ENCODE results near the gene PPT1. TPM values are rescaled to one million over a fixed set of nuclear protein-coding genes. Genes with fewer than 3 reads are reported as not detected.

Gene PPT1
- polyA plus RNA-seq, 1 donor from 2014 or later: 64.6 TPM

DNA sequence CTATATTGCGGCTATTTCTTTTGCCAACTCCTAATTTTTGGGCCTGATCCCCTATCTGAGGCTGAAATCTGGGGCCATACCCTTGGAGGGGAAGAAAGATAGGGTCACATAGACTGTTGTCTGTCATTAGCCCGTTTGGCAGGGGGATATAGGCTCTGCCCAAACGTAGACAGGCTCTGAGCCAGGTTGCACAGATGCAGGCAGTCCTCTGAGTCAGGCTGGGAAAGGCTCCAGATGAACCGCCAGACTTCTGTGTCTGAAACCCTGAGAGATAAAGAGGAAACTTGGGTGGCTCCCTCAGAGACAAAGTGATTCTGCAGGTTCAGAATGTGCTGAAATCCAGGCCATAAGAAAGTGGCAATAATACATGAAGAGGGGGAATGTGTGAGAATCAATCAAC lies 60.5 kb downstream of the PPT1 start:
- no peak overlapping the region for H3K4me2 ChIP-seq (ENCODE audit: low read length)
- H3K36me3 ChIP-seq (ENCODE audit: insufficient read depth, low read length): no peaks in the 10 kb centered on the region
- H3F3A ChIP-seq (ENCODE audit: insufficient read depth, low read length, poor library complexity, severe bottlenecking): no peaks in the 10 kb centered on the region
- no peak overlapping the region for H2AFZ ChIP-seq (ENCODE audit: low read depth, low read length)
- no peak overlapping the region for H3K27ac ChIP-seq (ENCODE audit: low read length)
- no peaks in the 10 kb centered on the region for H3K9me3 ChIP-seq (ENCODE audit: low read length)
- no peak overlapping the region for H3K4me3 ChIP-seq (ENCODE audit: low read length)
- H3K27me3 ChIP-seq (ENCODE audit: insufficient read depth, low read depth, low read length): no peaks in the 10 kb centered on the region
- no peaks in the 10 kb centered on the region for H4K20me1 ChIP-seq (ENCODE audit: insufficient read depth)
- TF ChIP-seq RAD21 (conservative IDR thresholded peaks at IDR 0.05): no peak
- TF ChIP-seq, protein P1, sequence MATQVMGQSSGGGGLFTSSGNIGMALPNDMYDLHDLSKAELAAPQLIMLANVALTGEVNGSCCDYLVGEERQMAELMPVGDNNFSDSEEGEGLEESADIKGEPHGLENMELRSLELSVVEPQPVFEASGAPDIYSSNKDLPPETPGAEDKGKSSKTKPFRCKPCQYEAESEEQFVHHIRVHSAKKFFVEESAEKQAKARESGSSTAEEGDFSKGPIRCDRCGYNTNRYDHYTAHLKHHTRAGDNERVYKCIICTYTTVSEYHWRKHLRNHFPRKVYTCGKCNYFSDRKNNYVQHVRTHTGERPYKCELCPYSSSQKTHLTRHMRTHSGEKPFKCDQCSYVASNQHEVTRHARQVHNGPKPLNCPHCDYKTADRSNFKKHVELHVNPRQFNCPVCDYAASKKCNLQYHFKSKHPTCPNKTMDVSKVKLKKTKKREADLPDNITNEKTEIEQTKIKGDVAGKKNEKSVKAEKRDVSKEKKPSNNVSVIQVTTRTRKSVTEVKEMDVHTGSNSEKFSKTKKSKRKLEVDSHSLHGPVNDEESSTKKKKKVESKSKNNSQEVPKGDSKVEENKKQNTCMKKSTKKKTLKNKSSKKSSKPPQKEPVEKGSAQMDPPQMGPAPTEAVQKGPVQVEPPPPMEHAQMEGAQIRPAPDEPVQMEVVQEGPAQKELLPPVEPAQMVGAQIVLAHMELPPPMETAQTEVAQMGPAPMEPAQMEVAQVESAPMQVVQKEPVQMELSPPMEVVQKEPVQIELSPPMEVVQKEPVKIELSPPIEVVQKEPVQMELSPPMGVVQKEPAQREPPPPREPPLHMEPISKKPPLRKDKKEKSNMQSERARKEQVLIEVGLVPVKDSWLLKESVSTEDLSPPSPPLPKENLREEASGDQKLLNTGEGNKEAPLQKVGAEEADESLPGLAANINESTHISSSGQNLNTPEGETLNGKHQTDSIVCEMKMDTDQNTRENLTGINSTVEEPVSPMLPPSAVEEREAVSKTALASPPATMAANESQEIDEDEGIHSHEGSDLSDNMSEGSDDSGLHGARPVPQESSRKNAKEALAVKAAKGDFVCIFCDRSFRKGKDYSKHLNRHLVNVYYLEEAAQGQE (IDR thresholded peaks at IDR 0.05; ENCODE audit: borderline replicate concordance): no peak
- TF ChIP-seq MXI1 (conservative IDR thresholded peaks at IDR 0.05; ENCODE audit: poor library complexity, severe bottlenecking): no peak
- no peak for TF ChIP-seq POLR2AphosphoS5 (IDR thresholded peaks at IDR 0.05)
- no peak for TF ChIP-seq EP300 (conservative IDR thresholded peaks at IDR 0.05; ENCODE audit: poor library complexity, severe bottlenecking)
- TF ChIP-seq EZH2 (IDR thresholded peaks at IDR 0.05; ENCODE audit: borderline replicate concordance, insufficient read depth, low read length, poor library complexity, severe bottlenecking): no peak
- TF ChIP-seq TAF1 (IDR thresholded peaks at IDR 0.05; ENCODE audit: low read depth): no peak
- TF ChIP-seq SMC3 (conservative IDR thresholded peaks at IDR 0.05; ENCODE audit: poor library complexity): no peak
- TF ChIP-seq, protein P2, sequence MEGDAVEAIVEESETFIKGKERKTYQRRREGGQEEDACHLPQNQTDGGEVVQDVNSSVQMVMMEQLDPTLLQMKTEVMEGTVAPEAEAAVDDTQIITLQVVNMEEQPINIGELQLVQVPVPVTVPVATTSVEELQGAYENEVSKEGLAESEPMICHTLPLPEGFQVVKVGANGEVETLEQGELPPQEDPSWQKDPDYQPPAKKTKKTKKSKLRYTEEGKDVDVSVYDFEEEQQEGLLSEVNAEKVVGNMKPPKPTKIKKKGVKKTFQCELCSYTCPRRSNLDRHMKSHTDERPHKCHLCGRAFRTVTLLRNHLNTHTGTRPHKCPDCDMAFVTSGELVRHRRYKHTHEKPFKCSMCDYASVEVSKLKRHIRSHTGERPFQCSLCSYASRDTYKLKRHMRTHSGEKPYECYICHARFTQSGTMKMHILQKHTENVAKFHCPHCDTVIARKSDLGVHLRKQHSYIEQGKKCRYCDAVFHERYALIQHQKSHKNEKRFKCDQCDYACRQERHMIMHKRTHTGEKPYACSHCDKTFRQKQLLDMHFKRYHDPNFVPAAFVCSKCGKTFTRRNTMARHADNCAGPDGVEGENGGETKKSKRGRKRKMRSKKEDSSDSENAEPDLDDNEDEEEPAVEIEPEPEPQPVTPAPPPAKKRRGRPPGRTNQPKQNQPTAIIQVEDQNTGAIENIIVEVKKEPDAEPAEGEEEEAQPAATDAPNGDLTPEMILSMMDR (IDR thresholded peaks at IDR 0.05; ENCODE audit: poor library complexity, severe bottlenecking): no peak
- H3K9me2 ChIP-seq (ENCODE audit: insufficient read depth, low read length): no peaks in the 10 kb centered on the region
- H3K79me2 ChIP-seq (replicated peaks; ENCODE audit: insufficient read depth, low read length): peaks cover 9% of the 10 kb centered on the region
- no peak overlapping the region for H3K9ac ChIP-seq (ENCODE audit: low read length)

DNA sequence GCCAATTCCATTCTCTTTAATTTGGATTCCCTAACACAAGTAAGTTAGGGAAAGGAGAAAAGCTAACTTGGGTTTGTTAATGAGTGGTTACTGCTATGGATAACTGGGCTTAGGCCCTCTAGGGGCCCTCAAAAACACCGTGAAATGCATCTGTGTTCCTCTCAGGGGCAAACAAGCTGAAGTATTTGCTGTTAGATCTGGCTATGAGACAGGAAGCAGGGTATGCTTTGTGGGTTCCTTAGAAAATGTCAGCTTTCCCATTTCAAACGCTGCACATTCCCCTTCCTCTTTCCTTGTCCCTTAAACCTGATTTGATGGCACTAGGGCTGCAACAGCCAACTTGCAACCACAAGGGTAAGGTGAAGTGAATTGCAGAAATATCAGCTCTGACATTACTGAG lies 62.2 kb downstream of the PPT1 start:
- Histone ChIP-seq H3K4me3 (ENCODE audit: low read length) (no peak overlapping the region), H3K9ac (ENCODE audit: low read length) (no peak overlapping the region), H3F3A (ENCODE audit: insufficient read depth, low read length, poor library complexity, severe bottlenecking) (no peaks in the 10 kb centered on the region), H4K20me1 (ENCODE audit: insufficient read depth) (no peaks in the 10 kb centered on the region), H3K36me3 (ENCODE audit: insufficient read depth, low read length) (no peaks in the 10 kb centered on the region), H2AFZ (ENCODE audit: low read depth, low read length) (no peak overlapping the region), H3K9me2 (ENCODE audit: insufficient read depth, low read length) (no peaks in the 10 kb centered on the region), H3K27ac (ENCODE audit: low read length) (no peak overlapping the region), H3K9me3 (ENCODE audit: low read length) (no peaks in the 10 kb centered on the region), H3K79me2 (replicated peaks; ENCODE audit: insufficient read depth, low read length) (no peaks in the 10 kb centered on the region), H3K4me2 (ENCODE audit: low read length) (no peak overlapping the region), H3K27me3 (ENCODE audit: insufficient read depth, low read depth, low read length) (no peaks in the 10 kb centered on the region)
- TF ChIP-seq, protein P1 (IDR thresholded peaks at IDR 0.05; ENCODE audit: borderline replicate concordance): no peak
- no peak for TF ChIP-seq EP300 (conservative IDR thresholded peaks at IDR 0.05; ENCODE audit: poor library complexity, severe bottlenecking)
- TF ChIP-seq SMC3 (conservative IDR thresholded peaks at IDR 0.05; ENCODE audit: poor library complexity): no peak
- TF ChIP-seq, protein P2 (IDR thresholded peaks at IDR 0.05; ENCODE audit: poor library complexity, severe bottlenecking): no peak
- TF ChIP-seq RAD21 (conservative IDR thresholded peaks at IDR 0.05): no peak
- TF ChIP-seq EZH2 (IDR thresholded peaks at IDR 0.05; ENCODE audit: borderline replicate concordance, insufficient read depth, low read length, poor library complexity, severe bottlenecking): no peak
